Measurements from ENCODE around the gene TIMM29.
A peak's percentile ranks its signal among the peaks of the same experiment; 100 is the strongest.
"Not testable (repeated sequence)": the region's sequence is repeated elsewhere in the genome, so short reads cannot be mapped to it uniquely, and the experiment has no call there.

The TIMM29 gene

GRCh38 chr19:10936661-10937084, 8.1 kb downstream of the TIMM29 start:
- no peak for DNase-seq (ENCODE audit: extremely low read depth in 1 of 2, low read depth in 1 of 2)

GRCh38 chr19:10941649-10942048, 13.0 kb downstream of the TIMM29 start:
- DNase-seq (ENCODE audit: extremely low read depth in 1 of 2, low read depth in 1 of 2): not testable (repeated sequence)

GRCh38 chr19:10943412-10943811, 14.8 kb downstream of the TIMM29 start:
- DNase-seq (ENCODE audit: extremely low read depth in 1 of 2, low read depth in 1 of 2): not testable (repeated sequence)

- DNase-seq (ENCODE audit: extremely low read depth in 1 of 2, low read depth in 1 of 2): no peak
Observed at GRCh38 chr19:10945264-10945663, 16.7 kb downstream of the TIMM29 start.

GRCh38 chr19:10946958-10947657, 18.5 kb downstream of the TIMM29 start:
- no peak for DNase-seq (ENCODE audit: extremely low read depth in 1 of 2, low read depth in 1 of 2)

- DNase-seq (ENCODE audit: extremely low read depth in 1 of 2, low read depth in 1 of 2): no peak
Observed at GRCh38 chr19:10952809-10953208, 24.2 kb downstream of the TIMM29 start.

- DNase-seq (ENCODE audit: extremely low read depth in 1 of 2, low read depth in 1 of 2): not testable (repeated sequence)
Observed at GRCh38 chr19:10959277-10959968, 30.8 kb downstream of the TIMM29 start.

GRCh38 chr19:10960314-10961072, 31.9 kb downstream of the TIMM29 start, which contains the start of gene SMARCA4:
TSS of gene SMARCA4 (plus strand) at chr19:10961030. CDS start at chr19:10984152, 23,122 bp downstream.
- peak; percentile 93 to 99 for DNase-seq (ENCODE audit: extremely low read depth in 1 of 2, low read depth in 1 of 2)

GRCh38 chr19:10961073-10961860, 32.7 kb downstream of the TIMM29 start:
- DNase-seq (ENCODE audit: extremely low read depth in 1 of 2, low read depth in 1 of 2): no peak

GRCh38 chr19:10962863-10963262, 34.3 kb downstream of the TIMM29 start:
- no peak for DNase-seq (ENCODE audit: extremely low read depth in 1 of 2, low read depth in 1 of 2)

GRCh38 chr19:10963865-10964264, 35.3 kb downstream of the TIMM29 start:
- DNase-seq (ENCODE audit: extremely low read depth in 1 of 2, low read depth in 1 of 2): no peak

GRCh38 chr19:10964903-10965302, 36.3 kb downstream of the TIMM29 start:
- DNase-seq (ENCODE audit: extremely low read depth in 1 of 2, low read depth in 1 of 2): no peak

- no peak for DNase-seq (ENCODE audit: extremely low read depth in 1 of 2, low read depth in 1 of 2)
Observed at GRCh38 chr19:10965398-10965797, 36.8 kb downstream of the TIMM29 start.

- DNase-seq (ENCODE audit: extremely low read depth in 1 of 2, low read depth in 1 of 2): no peak
Observed at GRCh38 chr19:10966809-10967208, 38.2 kb downstream of the TIMM29 start.

- no peak for DNase-seq (ENCODE audit: extremely low read depth in 1 of 2, low read depth in 1 of 2)
Observed at GRCh38 chr19:10968527-10969135, 40.0 kb downstream of the TIMM29 start.

GRCh38 chr19:10971107-10971726, 42.6 kb downstream of the TIMM29 start:
- no peak for DNase-seq (ENCODE audit: extremely low read depth in 1 of 2, low read depth in 1 of 2)

GRCh38 chr19:10975374-10976130, 46.9 kb downstream of the TIMM29 start:
- no peak for DNase-seq (ENCODE audit: extremely low read depth in 1 of 2, low read depth in 1 of 2)

GRCh38 chr19:10976131-10976892, 47.7 kb downstream of the TIMM29 start:
- DNase-seq (ENCODE audit: extremely low read depth in 1 of 2, low read depth in 1 of 2): no peak

- DNase-seq (ENCODE audit: extremely low read depth in 1 of 2, low read depth in 1 of 2): no peak
Observed at GRCh38 chr19:10977742-10978092, 49.1 kb downstream of the TIMM29 start.
